CD4-positive, alpha-beta T cell (primary cell): ENCODE measurements around the gene SLC22A7. TPM values are rescaled to one million over a fixed set of nuclear protein-coding genes. Genes with fewer than 3 reads are reported as not detected.

ENCODE experiments used
- ATAC-seq: fragments of 200-7000 bp; cut with Tn5 transposase; one replicate; pipeline ENCODE4 v1.10.0; 2022; ENCODE audit warnings: mild to moderate bottlenecking; ENCODE audit not compliant: poor library complexity
- CTCF ChIA-PET: fragments of 350-600 bp; sonication (Branson Sonifier 250); formaldehyde crosslinking; loops from one replicate; lab custom pipeline; 2021; ENCODE audit warnings: antibody characterized with exemption, inconsistent platforms; lab: Charles Lee
- POLR2A ChIA-PET: fragments of 350-600 bp; sonication (Branson Sonifier 250); formaldehyde crosslinking; loops from one replicate; lab custom pipeline; 2021; ENCODE audit warnings: antibody characterized with exemption, inconsistent platforms; lab: Charles Lee
- DNase-seq, 14 experiments: peaks; one replicate each; pipeline ENCODE4 v3.0.0-alpha.2; 2013 to 2020; ENCODE audit warnings: mixed read lengths in 2 of 14
- H3K27ac ChIP-seq, 2 donors: one replicate each; pipeline versions ENCODE4 v1.5.1 to v1.7.0; 2013; ENCODE audit warnings: low read length in 2 of 2, low read depth in 1 of 2, mild to moderate bottlenecking in 1 of 2
- H3K27me3 ChIP-seq, 2 experiments: 1 replicate in 1 of 2; 2 replicates in 1 of 2; pipeline versions ENCODE4 v1.6.1 to v1.7.0; 2013; ENCODE audit warnings: low read length in 2 of 2, control low read depth in 1 of 2, mild to moderate bottlenecking in 1 of 2, moderate library complexity in 1 of 2; ENCODE audit not compliant: insufficient read depth in 2 of 2, control insufficient read depth in 1 of 2
- H3K36me3 ChIP-seq: one replicate; pipeline ENCODE4 v1.6.1; 2013; ENCODE audit warnings: low read length, control low read depth; ENCODE audit not compliant: insufficient read depth
- H3K4me1 ChIP-seq: one replicate; pipeline ENCODE4 v1.6.1; 2013; ENCODE audit warnings: low read length, control low read depth; ENCODE audit not compliant: insufficient read depth
- H3K4me3 ChIP-seq: one replicate; pipeline ENCODE4 v1.5.1; 2013; ENCODE audit warnings: mild to moderate bottlenecking, low read length, moderate library complexity
- H3K9me3 ChIP-seq, 2 experiments: 1 replicate in 1 of 2; 2 replicates in 1 of 2; pipeline versions ENCODE4 v1.6.1 to v1.7.0; 2013; ENCODE audit warnings: low read length in 2 of 2, mild to moderate bottlenecking in 2 of 2, control low read depth in 1 of 2, moderate library complexity in 1 of 2; ENCODE audit not compliant: control insufficient read depth in 1 of 2, insufficient read depth in 1 of 2
- H3K27ac Mint-ChIP-seq: one replicate; pipeline ENCODE4 v1.8.0; 2020; ENCODE audit warnings: mixed read lengths
- H3K27me3 Mint-ChIP-seq: one replicate; pipeline ENCODE4 v1.8.0; 2021; ENCODE audit warnings: mixed read lengths
- H3K36me3 Mint-ChIP-seq: one replicate; pipeline ENCODE4 v1.8.0; 2021; ENCODE audit warnings: low read depth, mixed read lengths
- H3K4me1 Mint-ChIP-seq: one replicate; pipeline ENCODE4 v1.8.0; 2021; ENCODE audit warnings: low read depth, mixed read lengths
- H3K4me3 Mint-ChIP-seq: one replicate; pipeline ENCODE4 v1.8.0; 2020; ENCODE audit warnings: mild to moderate bottlenecking, mixed read lengths
- H3K9me3 Mint-ChIP-seq: one replicate; pipeline ENCODE4 v1.8.0; 2020; ENCODE audit warnings: mixed read lengths
- CTCF ChIP-seq: fragments of 200-600 bp; IDR thresholded peaks from one replicate; pipeline ENCODE4 v1.8.0; 2022; ENCODE audit warnings: antibody characterized with exemption, mild to moderate bottlenecking
- intact Hi-C, 2 experiments: fragments of 100-400 bp; cut with DNase I in 1 of 2; cut with micrococcal nuclease in 1 of 2; formaldehyde crosslinking; loops; one replicate each; pipeline versions ENCODE4 v1.15.1 to v1.9.0; 2023 to 2025; cut with DNase I, micrococcal nuclease
- total RNA-seq, 174 experiments: library from RNA in 2 of 174; stranded (reverse) in 2 of 174; gene quantifications; one replicate each; pipeline ENCODE4 v1.2.3 and lab custom pipeline; 2021 to 2026

The SLC22A7 gene
- total RNA-seq, 2 experiments from 2014 or later: not detected

- no peak for TF ChIP-seq CTCF
- Mint-ChIP-seq H3K4me3 (no peak overlapping the region), H3K27me3 (peaks cover 48% of the 10 kb centered on the region), H3K4me1 (no peaks in the 10 kb centered on the region), H3K9me3 (no peaks in the 10 kb centered on the region), H3K36me3 (no peaks in the 10 kb centered on the region), H3K27ac (no peak overlapping the region)
- Histone ChIP-seq H3K4me1 (no peaks in the 10 kb centered on the region), H3K27ac (no peak overlapping the region), H3K36me3 (no peaks in the 10 kb centered on the region), H3K27me3 (peaks cover 18 to 19% of the 10 kb centered on the region in 2 experiments), H3K4me3 (no peak overlapping the region), H3K9me3 (no peaks in the 10 kb centered on the region)
- ATAC-seq: no peak
- intact Hi-C loops: no loop called here
- CTCF ChIA-PET: no interaction called here
- POLR2A ChIA-PET: no interaction called here
- DNase-seq: no peak
Observed at GRCh38 chr6:43282060-43282459, 16.0 kb upstream of the SLC22A7 start.

GRCh38 chr6:43282636-43283513, 15.2 kb upstream of the SLC22A7 start:
- TF ChIP-seq CTCF: no peak
- Histone ChIP-seq H3K4me1 (no peaks in the 10 kb centered on the region), H3K27ac (no peak overlapping the region), H3K9me3 (no peaks in the 10 kb centered on the region), H3K36me3 (no peaks in the 10 kb centered on the region), H3K27me3 (peaks cover 11 to 13% of the 10 kb centered on the region in 2 experiments), H3K4me3 (no peak overlapping the region)
- DNase-seq: no peak
- H3K27ac Mint-ChIP-seq: no peak overlapping the region
- H3K36me3 Mint-ChIP-seq: no peaks in the 10 kb centered on the region
- no peaks in the 10 kb centered on the region for H3K4me1 Mint-ChIP-seq
- H3K9me3 Mint-ChIP-seq: no peaks in the 10 kb centered on the region
- no peak overlapping the region for H3K4me3 Mint-ChIP-seq
- CTCF ChIA-PET: no interaction called here
- ATAC-seq: no peak
- intact Hi-C loops: no loop called here
- POLR2A ChIA-PET: no interaction called here
- peaks cover 50% of the 10 kb centered on the region for H3K27me3 Mint-ChIP-seq

- CTCF ChIA-PET: no interaction called here
- H3K27ac Mint-ChIP-seq: no peak overlapping the region
- H3K27me3 ChIP-seq: peaks cover 9 to 13% of the 10 kb centered on the region in 2 experiments
Observed at GRCh38 chr6:43283514-43283901, 14.6 kb upstream of the SLC22A7 start.

More at GRCh38 chr6:43283514-43283901, 14.6 kb upstream of the SLC22A7 start:
- ATAC-seq (no peak), DNase-seq (no peak)
- Histone ChIP-seq H3K36me3 (no peaks in the 10 kb centered on the region), H3K4me3 (no peak overlapping the region), H3K27ac (no peak overlapping the region), H3K4me1 (no peaks in the 10 kb centered on the region), H3K9me3 (no peaks in the 10 kb centered on the region)
- H3K9me3 Mint-ChIP-seq: no peaks in the 10 kb centered on the region
- no peaks in the 10 kb centered on the region for H3K4me1 Mint-ChIP-seq
- POLR2A ChIA-PET: no interaction called here
- intact Hi-C loops: no loop called here
- H3K27me3 Mint-ChIP-seq: peaks cover 49% of the 10 kb centered on the region
- no peak for TF ChIP-seq CTCF
- no peak overlapping the region for H3K4me3 Mint-ChIP-seq
- H3K36me3 Mint-ChIP-seq: no peaks in the 10 kb centered on the region
